HG03442 (cell line): ENCODE data around the gene MBL2.

Experiments
- ATAC-seq: cut with Tn5 transposase; IDR thresholded peaks from one replicate; pipeline ENCODE4 v1.9.1; 2021; ENCODE audit warnings: mild to moderate bottlenecking, moderate library complexity; ENCODE audit not compliant: unreplicated experiment

Gene MBL2

DNA sequence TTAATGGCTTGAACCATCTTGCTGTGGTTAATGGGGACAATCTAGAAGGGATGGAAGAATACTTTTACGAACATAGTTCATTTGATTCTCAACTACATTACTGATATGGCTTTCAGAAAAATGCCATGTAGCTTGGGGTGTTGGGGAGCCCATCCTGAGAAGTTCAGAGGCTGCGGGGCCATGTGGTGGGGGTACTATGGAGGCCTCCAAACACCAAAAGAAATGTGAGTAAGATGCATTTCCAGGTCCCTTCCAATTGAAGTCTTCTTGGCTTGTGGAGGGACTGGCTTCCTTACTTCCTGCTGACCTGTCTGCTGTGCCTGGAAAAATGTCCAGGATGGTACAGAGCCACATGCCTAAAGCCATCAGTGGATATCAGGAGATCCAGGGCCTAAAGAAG lies 1.6 kb upstream of the MBL2 start:
- no peak for ATAC-seq

DNA sequence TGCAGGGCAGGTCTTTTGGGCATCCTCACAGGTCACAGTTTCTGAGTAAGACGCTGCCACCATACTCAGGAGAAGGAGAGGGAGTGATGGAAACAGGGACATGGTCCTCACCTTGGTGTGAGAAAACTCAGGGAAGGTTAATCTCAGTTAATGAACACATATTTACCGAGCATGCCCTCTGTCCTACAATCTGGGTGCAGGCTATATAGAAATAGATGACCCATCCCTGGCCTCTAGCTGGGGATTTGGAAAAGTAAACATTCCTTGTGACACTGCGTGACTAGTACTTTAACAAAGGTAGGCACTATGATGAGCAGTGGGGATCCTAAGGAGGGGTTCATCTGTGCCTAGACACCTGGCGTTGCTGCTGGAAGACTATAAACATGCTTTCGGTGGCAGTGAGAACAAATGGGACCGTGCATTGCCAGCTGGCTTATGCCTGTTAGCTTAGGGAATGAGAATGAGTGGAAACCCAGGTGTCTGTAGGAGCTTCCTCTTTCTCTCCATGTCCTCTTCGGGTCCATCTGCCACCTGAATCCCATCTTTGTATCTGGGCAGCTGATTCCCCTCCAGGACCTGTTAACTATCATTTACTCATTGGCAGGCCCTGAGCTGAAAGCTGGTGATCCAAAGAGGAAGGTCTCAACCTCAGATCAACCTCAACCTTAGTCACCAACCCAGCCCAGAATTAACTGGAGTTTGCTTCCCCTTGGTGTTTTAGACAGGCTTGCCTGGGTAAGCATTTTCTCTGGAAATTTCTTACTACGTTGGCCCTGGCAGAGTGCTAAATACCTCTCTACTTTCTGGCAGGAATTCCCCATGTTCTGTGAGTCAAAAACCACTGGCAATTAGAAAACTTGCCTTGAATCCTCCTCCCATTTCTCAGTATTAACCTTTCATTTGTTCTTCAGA lies 794 bp downstream of the MBL2 start:
- no peak for ATAC-seq

- ATAC-seq = no peak
These were observed 1.7 kb downstream of the MBL2 start for GRCh38 chr10:52770904-52771303.

DNA sequence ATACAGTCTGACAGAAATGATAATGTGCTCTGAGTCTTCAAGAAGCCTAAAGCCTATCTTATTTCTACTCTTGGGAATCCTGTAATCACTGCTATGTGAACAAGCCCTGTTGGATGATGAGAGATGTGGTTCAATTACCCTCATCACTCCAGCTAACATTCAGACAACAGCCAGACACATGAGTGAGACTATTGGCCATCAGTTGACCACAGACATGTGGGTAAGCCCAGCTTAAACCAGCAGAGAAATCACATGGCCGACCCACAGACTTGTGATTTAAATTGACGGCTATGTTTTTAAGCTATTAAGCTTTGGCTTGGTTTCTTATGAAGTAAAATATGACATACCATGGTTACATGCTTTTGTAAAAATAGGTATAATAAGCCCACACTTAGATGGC lies 2.6 kb downstream of the MBL2 start:
- ATAC-seq = no peak

DNA sequence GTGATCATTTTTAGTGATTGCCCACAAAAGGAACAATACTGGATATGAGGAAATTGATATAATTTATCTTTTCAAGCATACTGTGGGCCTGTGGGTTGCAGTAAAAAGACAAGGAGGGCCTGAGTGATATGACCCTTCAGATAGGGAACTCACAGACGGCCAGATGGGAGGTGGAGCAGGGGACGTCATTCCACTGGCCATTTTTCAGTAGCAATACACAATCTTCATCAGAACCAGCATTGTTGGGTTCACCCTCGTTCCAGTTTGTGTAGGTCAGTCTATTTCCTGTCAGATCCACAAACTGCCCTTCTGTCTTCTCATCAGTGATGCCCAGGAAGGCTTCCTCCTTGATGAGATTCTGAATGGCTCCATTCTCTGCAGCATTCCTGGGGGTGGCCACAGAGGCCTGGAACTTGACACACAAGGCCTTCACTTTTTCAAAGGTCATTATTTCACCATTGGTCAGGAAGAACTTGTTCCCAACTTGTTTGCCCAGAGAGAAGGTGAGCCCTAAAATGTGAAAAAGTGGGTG lies 4.5 kb downstream of the MBL2 start:
- no peak for ATAC-seq

DNA sequence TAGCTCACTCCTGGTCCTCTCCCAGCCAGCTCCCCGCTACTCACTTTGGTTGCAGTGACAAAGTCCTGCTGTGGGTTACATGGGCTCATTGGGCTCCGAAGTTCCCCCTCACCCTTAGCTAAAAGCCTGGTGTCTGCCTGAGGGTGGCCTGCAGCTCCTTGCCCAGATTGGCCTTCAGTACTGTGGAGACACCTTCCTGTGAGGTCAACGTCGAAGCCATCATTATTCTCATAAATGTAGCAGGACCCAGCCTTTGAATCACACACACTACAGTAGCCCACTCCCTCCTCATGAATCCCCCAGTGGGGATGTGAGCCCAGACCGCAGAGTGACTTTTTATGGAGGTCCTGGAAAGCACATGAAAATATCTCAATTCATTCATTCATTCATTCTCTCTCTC lies 10.5 kb downstream of the MBL2 start:
- ATAC-seq = no peak

GRCh38 chr10:52759154-52759553 lies 13.4 kb downstream of the MBL2 start:
- ATAC-seq = no peak

- ATAC-seq = no peak
These were observed 14.2 kb downstream of the MBL2 start for GRCh38 chr10:52758406-52758805.

- ATAC-seq = no peak
These were observed 14.8 kb downstream of the MBL2 start for GRCh38 chr10:52757773-52758172.

GRCh38 chr10:52756966-52757365 lies 15.6 kb downstream of the MBL2 start:
- ATAC-seq = no peak

DNA sequence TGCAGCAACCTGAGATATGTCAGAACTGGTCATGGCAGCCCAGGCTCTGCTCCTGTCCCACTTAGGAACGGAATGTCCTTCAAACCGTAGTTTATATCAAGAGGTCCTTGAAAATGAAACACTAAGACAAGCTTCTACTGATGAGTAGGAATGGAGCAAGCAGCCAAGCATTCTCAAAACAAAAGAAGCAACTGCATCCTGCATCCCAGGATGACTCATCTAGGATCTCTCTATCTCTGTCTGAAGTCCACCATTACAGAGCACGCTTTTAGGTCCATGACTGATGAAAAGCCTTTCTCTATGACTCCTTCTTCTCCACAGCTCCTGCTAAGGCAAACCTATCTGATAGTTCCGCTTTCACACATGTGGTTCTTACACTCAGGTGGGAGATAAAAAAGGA lies 16.3 kb downstream of the MBL2 start:
- no peak for ATAC-seq

DNA sequence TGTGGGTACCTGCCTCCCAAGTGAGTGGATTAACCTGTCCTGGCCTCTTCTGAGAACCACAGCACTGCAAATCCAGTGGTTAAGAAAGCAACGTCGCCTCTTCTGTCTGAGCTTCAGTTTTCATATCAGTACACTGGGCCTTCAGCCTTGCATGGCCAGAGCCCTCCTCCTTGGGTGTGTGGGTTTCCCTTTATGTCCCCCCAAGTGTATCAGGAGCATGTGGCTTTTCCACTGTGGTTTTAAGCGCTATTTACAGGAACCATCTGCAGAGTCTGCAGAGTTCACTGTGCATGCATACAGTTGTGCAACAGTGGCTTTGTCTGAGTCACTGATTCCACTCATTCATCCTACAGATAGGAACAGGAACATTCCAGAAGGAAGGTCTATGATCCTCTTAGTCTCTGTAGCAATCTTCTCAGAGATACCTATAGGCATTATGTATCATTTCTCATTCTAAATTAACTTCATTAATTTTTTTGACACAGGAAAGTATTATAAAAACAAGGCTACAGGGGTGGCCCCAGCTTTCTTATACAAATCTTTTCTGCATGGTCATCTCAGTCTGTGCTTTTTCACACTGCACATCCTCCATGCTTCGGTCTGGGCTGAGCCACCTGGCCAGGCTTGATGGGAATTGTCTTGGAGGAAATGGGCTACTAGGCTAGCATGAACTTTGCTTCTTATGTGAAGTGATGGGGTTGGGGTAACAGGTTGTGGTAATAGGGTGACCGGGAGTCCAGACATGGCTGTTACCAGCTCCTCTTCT lies 17.1 kb downstream of the MBL2 start:
- ATAC-seq = no peak

DNA sequence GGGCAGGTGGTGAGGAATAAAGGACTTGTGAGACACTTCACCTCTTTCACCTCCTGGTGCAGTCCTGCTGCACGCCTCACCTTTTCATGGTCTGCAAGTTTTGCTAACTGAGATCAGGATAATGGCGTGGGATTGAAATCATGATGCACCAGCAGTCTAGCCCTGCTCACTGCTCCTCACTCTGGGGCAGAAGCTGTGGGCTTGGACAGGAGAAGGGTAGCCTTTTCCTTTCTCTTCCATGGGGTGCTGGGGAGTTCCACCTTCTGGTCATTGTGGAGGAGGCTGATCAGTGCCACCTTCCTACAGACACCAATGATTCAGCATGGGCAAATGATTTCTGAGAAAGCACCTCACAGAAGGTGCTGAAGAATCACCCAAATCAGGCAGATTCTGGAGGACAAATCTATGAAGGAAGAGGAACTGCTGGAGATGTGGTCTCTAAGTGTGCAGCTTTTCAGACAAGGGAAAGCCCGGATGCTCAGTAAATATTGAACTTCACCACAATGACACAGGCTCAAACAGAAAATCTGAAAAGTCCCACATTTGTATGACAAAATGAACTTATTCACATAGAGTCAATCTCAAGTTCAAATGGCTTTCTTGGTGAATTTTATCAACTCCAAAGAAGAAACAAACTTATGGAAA lies 19.7 kb downstream of the MBL2 start:
- ATAC-seq = no peak

DNA sequence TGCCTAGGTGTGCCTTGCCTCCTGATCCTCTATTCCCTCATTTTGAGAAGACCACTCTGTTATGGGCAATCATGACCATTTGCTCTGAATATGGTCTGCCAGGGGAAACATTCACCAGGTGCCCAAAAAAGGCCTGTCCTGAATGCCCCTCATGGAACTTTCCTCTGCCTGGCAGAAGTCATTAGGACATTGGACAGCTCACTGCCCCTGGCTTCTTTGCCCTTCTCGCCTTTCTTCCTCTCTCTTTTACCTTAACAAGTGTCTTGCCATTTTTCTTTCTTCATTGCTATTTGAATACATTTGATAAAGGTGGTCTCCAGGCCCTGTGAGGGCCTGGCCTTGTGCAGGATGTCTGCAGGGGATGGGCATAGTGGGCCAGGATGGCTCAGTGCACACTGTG lies 20.3 kb downstream of the MBL2 start:
- no peak for ATAC-seq

GRCh38 chr10:52751337-52751736 lies 21.2 kb downstream of the MBL2 start:
- no peak for ATAC-seq

DNA sequence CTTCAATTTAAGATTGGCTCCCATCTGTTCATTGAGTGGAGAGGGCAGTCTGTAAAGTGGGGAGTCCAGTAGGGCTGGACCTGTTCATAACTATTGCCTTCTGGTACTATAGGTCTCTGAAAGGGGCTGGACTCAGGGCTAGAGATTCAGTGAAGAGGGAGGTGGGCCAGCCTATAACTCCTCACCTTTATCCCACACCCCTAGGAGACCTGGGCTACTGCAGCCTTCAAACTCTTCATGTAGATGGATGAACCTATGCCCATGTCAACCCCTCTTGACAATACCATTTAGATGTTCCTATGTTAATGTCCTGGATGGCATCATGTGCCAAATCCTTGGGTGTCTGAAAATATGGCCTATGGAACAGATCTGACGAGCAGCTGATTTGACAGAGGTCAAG lies 22.0 kb downstream of the MBL2 start:
- ATAC-seq = no peak

DNA sequence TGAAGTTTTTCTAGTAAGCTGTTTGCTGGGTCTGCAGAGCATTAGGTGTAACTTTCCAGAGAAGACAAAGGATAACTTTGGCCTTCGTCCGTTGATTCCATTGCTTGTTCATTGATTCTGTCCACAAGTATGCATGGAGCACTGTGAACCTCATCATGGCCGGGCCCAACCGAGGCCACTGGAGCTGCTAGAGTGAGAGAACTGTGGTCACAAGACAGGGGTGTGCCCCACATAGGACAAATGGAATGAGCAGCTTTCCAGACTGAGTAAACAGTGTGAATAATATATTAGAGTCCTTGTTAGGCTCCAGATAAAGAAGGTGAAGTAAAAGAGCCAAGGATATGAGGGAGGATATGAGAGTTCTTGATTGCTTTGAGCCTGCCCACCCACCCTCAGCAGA lies 24.9 kb downstream of the MBL2 start:
- no peak for ATAC-seq

GRCh38 chr10:52746169-52746568 lies 26.4 kb downstream of the MBL2 start:
- ATAC-seq = no peak

GRCh38 chr10:52744057-52744805 lies 28.4 kb downstream of the MBL2 start:
- ATAC-seq = no peak

GRCh38 chr10:52742731-52743130 lies 29.9 kb downstream of the MBL2 start:
- no peak for ATAC-seq

DNA sequence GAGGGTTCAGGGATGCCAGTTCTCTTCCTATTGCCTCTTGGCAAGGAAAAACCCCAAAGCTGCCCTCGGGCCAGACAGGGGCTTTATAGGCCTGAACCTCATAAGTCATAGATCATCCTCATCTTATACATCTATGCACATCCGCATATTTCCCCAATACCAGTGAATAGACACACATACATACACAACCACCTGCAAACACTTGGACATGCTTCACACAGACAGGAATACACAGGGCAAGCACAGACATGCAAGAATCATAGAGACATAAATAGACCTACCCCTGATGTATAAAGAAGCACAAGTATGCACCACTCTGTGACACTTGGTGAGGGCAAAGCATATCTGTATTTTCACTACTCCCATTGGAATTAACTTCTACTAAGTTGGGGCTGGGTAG lies 30.7 kb downstream of the MBL2 start:
- no peak for ATAC-seq
